HepG2 (cell line): Measurements from ENCODE around the gene SKIL. TPM values are rescaled to one million over a fixed set of nuclear protein-coding genes. Genes with fewer than 3 reads are reported as not detected.

Experiments used
- BHLHE40 ChIP-seq: IDR thresholded peaks from 2 replicates; pipeline ENCODE4 v1.6.1; 2011; ENCODE audit warnings: low read length, improper control_type of control experiment
- CREB1 ChIP-seq, 2 experiments: fragments of 450-650 bp in 1 of 2; IDR thresholded peaks; 2 replicates each; pipeline ENCODE4 v1.6.1; 2016 to 2017; ENCODE audit warnings: control low read depth in 1 of 2, mild to moderate bottlenecking in 1 of 2, missing compliant biosample characterization in 1 of 2, missing genetic modification characterization in 1 of 2
- FOXJ3 ChIP-seq: sonication (generic); formaldehyde crosslinking; IDR thresholded peaks from 2 replicates; pipeline ENCODE4 v1.4.0; 2020; ENCODE audit warnings: missing genetic modification reagents, mild to moderate bottlenecking, borderline replicate concordance
- GATAD2A ChIP-seq: IDR thresholded peaks from 2 replicates; pipeline ENCODE4 v1.6.1; 2016
- HOXA9 ChIP-seq: sonication (generic); formaldehyde crosslinking; IDR thresholded peaks from 2 replicates; pipeline ENCODE4 v1.8.1; 2022; ENCODE audit warnings: missing genetic modification reagents, mild to moderate bottlenecking, moderate library complexity, borderline replicate concordance
- MIXL1 ChIP-seq: IDR thresholded peaks from 2 replicates; pipeline ENCODE4 v1.6.1; 2016
- NR2C2 ChIP-seq: sonication (generic); formaldehyde crosslinking; IDR thresholded peaks from 2 replicates; pipeline ENCODE4 v1.4.0; 2020; ENCODE audit warnings: missing genetic modification reagents, mild to moderate bottlenecking, moderate library complexity, borderline replicate concordance
- NR2F1 ChIP-seq, 2 experiments: fragments of 450-650 bp in 1 of 2; formaldehyde crosslinking in 1 of 2; IDR thresholded peaks; 2 replicates each; pipeline versions ENCODE4 v1.5.0 to v1.6.1; 2016 to 2020; ENCODE audit warnings: mild to moderate bottlenecking in 1 of 2, missing compliant biosample characterization in 1 of 2, missing genetic modification reagents in 1 of 2, moderate library complexity in 1 of 2
- RXRA ChIP-seq: sonication (generic); formaldehyde crosslinking; IDR thresholded peaks from 2 replicates; pipeline ENCODE4 v1.5.1; 2020; ENCODE audit warnings: missing genetic modification reagents
- SIX4 ChIP-seq: sonication (generic); formaldehyde crosslinking; IDR thresholded peaks from 2 replicates; pipeline ENCODE4 v1.4.0; 2020; ENCODE audit warnings: missing genetic modification reagents
- TEAD3 ChIP-seq: optimal IDR thresholded peaks from 2 replicates; pipeline ENCODE3; 2016; ENCODE audit warnings: borderline replicate concordance
- ZMYM2 ChIP-seq: sonication (generic); formaldehyde crosslinking; IDR thresholded peaks from 2 replicates; pipeline ENCODE4 v1.8.0; 2022; ENCODE audit warnings: mild to moderate bottlenecking, missing genetic modification reagents
- ZNF234 ChIP-seq: sonication (generic); formaldehyde crosslinking; conservative IDR thresholded peaks from 2 replicates; pipeline ENCODE4 v1.5.1; 2020; ENCODE audit warnings: mild to moderate bottlenecking, missing genetic modification reagents
- ZNF292 ChIP-seq: sonication (generic); formaldehyde crosslinking; IDR thresholded peaks from 2 replicates; pipeline ENCODE4 v1.8.1; 2022; ENCODE audit warnings: mild to moderate bottlenecking, low read depth, missing genetic modification reagents, borderline replicate concordance
- ZNF644 ChIP-seq: IDR thresholded peaks from 2 replicates; pipeline ENCODE4 v1.6.1; 2016; ENCODE audit warnings: low read depth
- ZNF737 ChIP-seq: sonication (generic); formaldehyde crosslinking; IDR thresholded peaks from 2 replicates; pipeline ENCODE4 v1.5.0; 2020; ENCODE audit warnings: missing genetic modification reagents, mild to moderate bottlenecking, borderline replicate concordance
- ZSCAN30 ChIP-seq: sonication (generic); formaldehyde crosslinking; IDR thresholded peaks from 2 replicates; pipeline ENCODE4 v1.5.0; 2020; ENCODE audit warnings: mild to moderate bottlenecking, missing genetic modification reagents
- polyA plus RNA-seq, 8 experiments: library from polyadenylated mRNA; depleted of rRNA in 3 of 8; stranded (reverse) in 7 of 8; unstranded in 1 of 8; fragments of >200 nt; fragmentation: Illumina TruSeq in 4 of 8; extraction: Trizol in 4 of 8; gene quantifications; 2 replicates each; pipeline versions ENCODE4 v1.2.1 to v1.2.3, GENCODE V29; 2011 to 2016; ENCODE audit warnings: low read depth in 4 of 8, missing spikeins in 1 of 8, mixed read lengths in 1 of 8; ENCODE audit not compliant: insufficient read depth in 1 of 8
- total RNA-seq, 5 experiments: library from RNA; depleted of rRNA; stranded (reverse); fragments of >200 nt; fragmentation: Illumina TruSeq; extraction: Trizol; gene quantifications; 2 replicates each; pipeline ENCODE4 v1.2.3, GENCODE V29; 2016; ENCODE audit warnings: low read depth in 1 of 5
- TF ChIP-seq, protein P1 (sequence below): sonication (generic); formaldehyde crosslinking; IDR thresholded peaks from 2 replicates; pipeline ENCODE4 v1.4.0; 2020; ENCODE audit warnings: missing genetic modification reagents
- TF ChIP-seq, protein P2 (sequence below): sonication (generic); formaldehyde crosslinking; IDR thresholded peaks from 2 replicates; pipeline ENCODE4 v1.5.0; 2020; ENCODE audit warnings: missing genetic modification reagents
- TF ChIP-seq, protein P3 (sequence below): IDR thresholded peaks from 2 replicates; pipeline ENCODE4 v1.6.1; 2018; ENCODE audit warnings: missing genetic modification reagents, mild to moderate bottlenecking, missing compliant biosample characterization
- TF ChIP-seq, protein P4 (sequence below): sonication (generic); formaldehyde crosslinking; IDR thresholded peaks from 2 replicates; pipeline ENCODE4 v1.5.0; 2020; ENCODE audit warnings: missing genetic modification reagents, mild to moderate bottlenecking, borderline replicate concordance

SKIL gene
- total and polyA plus RNA-seq, 2 of the 13 experiments (the other 11 are each of a cell fraction or from before 2014, with no cell fraction given), result 5.2 to 20.7 TPM

DNA sequence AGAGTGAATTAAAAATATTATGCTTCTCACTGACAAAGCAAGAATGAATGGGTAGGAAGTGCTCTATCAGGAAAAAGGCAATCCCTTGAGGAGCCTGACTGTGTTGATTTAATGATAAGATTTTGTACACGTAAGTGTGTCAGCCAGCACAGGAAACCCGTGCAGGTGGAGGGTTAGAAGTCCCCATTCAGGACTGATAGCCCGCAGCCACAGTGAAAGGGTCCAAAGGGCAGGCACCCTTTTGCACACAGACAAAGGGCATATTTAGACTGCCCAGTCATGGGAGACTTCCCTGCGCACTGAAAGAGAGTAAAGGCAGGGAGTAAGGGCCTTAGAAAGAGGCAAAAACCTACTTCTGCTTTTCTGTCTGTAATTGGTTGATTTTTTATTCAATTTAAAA, 26.4 kb upstream of the SKIL start (continued):
- TF ChIP-seq, protein P1, sequence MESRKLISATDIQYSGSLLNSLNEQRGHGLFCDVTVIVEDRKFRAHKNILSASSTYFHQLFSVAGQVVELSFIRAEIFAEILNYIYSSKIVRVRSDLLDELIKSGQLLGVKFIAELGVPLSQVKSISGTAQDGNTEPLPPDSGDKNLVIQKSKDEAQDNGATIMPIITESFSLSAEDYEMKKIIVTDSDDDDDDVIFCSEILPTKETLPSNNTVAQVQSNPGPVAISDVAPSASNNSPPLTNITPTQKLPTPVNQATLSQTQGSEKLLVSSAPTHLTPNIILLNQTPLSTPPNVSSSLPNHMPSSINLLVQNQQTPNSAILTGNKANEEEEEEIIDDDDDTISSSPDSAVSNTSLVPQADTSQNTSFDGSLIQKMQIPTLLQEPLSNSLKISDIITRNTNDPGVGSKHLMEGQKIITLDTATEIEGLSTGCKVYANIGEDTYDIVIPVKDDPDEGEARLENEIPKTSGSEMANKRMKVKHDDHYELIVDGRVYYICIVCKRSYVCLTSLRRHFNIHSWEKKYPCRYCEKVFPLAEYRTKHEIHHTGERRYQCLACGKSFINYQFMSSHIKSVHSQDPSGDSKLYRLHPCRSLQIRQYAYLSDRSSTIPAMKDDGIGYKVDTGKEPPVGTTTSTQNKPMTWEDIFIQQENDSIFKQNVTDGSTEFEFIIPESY (CRISPR knock-in tag), result peak; percentile 53; the same call in 1 of the 2 replicates
- TF ChIP-seq, protein P2, sequence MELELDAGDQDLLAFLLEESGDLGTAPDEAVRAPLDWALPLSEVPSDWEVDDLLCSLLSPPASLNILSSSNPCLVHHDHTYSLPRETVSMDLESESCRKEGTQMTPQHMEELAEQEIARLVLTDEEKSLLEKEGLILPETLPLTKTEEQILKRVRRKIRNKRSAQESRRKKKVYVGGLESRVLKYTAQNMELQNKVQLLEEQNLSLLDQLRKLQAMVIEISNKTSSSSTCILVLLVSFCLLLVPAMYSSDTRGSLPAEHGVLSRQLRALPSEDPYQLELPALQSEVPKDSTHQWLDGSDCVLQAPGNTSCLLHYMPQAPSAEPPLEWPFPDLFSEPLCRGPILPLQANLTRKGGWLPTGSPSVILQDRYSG (CRISPR knock-in tag), result no peak
- peak; percentile 90; the same call in 1 of the 2 replicates for TF ChIP-seq ZSCAN30 (CRISPR knock-in tag)
- peak; percentile 91 for TF ChIP-seq ZNF644 (CRISPR knock-in tag)
- peak; percentile 91; the same call in 1 of the 2 replicates for TF ChIP-seq ZNF292 (CRISPR knock-in tag)
- peak; percentile 78 for TF ChIP-seq BHLHE40
- TF ChIP-seq ZNF234 (CRISPR knock-in tag), result no peak
- TF ChIP-seq RXRA, result peak; percentile 86; the same call in 1 of the 2 replicates
- TF ChIP-seq, protein P3, sequence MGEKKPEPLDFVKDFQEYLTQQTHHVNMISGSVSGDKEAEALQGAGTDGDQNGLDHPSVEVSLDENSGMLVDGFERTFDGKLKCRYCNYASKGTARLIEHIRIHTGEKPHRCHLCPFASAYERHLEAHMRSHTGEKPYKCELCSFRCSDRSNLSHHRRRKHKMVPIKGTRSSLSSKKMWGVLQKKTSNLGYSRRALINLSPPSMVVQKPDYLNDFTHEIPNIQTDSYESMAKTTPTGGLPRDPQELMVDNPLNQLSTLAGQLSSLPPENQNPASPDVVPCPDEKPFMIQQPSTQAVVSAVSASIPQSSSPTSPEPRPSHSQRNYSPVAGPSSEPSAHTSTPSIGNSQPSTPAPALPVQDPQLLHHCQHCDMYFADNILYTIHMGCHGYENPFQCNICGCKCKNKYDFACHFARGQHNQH, result peak; percentile 75; the same call in 1 of the 2 replicates
- peak; percentile 89 for TF ChIP-seq ZMYM2 (CRISPR knock-in tag)
- TF ChIP-seq GATAD2A (CRISPR knock-in tag), result peak; percentile 93
- TF ChIP-seq, protein P4, sequence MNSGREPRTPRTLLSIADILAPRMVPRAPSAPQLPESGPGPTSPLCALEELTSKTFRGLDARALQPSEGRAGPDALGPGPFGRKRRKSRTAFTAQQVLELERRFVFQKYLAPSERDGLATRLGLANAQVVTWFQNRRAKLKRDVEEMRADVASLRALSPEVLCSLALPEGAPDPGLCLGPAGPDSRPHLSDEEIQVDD (CRISPR knock-in tag), result no peak
- no peak for TF ChIP-seq CREB1 (IDR thresholded peaks at IDR 0.05)
- peak; percentile 78 for TF ChIP-seq CREB1 (CRISPR knock-in tag; IDR thresholded peaks at IDR 0.05)
- no peak for TF ChIP-seq ZNF737
- TF ChIP-seq SIX4 (CRISPR knock-in tag), result peak; percentile 63; the same call in 1 of the 2 replicates
- TF ChIP-seq TEAD3 (CRISPR knock-in tag), result peak; percentile 70
- TF ChIP-seq MIXL1 (CRISPR knock-in tag), result peak; percentile 62
- TF ChIP-seq NR2F1 (CRISPR knock-in tag; IDR thresholded peaks at IDR 0.05), result peak; percentile 56 to 64; a peak in 2 of 4 replicates
- no peak for TF ChIP-seq NR2C2 (CRISPR knock-in tag)
- TF ChIP-seq HOXA9 (CRISPR knock-in tag), result no peak
- TF ChIP-seq FOXJ3 (CRISPR knock-in tag), result peak; percentile 70; the same call in 1 of the 2 replicates
